NCI-H526 (cell line): Measurements from ENCODE around the gene LEKR1.

Source experiments
- DNase-seq, 2 experiments: peaks; one replicate each; lab custom pipeline; 2025; lab: John Stamatoyannopoulos, UW

Gene LEKR1

DNA sequence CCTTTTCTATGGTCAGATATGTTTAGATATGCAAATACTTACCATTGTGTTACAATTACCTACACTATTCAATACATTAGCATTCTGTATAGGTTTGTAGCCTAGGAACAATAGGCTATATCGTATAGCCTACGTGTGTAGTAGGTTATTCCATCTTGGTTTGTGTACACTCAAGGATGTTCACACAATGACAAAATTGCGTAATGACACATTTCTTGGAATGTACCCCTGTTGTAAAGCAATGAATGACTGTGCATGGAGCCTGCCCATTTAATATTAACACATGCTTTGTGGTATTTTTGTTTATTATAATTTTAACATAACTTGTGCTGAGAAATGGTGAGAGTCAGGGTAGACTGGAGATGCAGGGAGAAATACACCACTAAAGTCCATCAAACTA, 154.9 kb downstream of the LEKR1 start:
- no peak for DNase-seq

DNA sequence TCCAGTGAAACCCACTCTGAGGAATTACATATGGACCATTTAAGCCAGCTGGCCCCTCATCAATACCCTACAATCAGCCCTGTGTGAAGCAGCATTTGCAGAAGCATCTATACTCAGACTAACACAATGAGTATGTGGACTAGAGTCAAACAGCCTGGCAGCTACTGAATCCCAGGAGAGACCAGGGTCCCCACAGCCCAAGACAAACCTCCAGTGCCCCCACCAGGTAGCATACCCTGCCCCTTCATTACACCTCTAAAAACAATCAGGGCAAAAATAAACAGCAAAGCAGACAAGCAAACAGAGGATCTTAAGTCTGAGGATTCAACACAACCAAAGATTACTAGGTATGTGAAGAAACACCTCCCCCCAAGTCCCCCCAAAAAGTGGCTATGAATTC, 157.4 kb downstream of the LEKR1 start:
- no peak for DNase-seq

DNA sequence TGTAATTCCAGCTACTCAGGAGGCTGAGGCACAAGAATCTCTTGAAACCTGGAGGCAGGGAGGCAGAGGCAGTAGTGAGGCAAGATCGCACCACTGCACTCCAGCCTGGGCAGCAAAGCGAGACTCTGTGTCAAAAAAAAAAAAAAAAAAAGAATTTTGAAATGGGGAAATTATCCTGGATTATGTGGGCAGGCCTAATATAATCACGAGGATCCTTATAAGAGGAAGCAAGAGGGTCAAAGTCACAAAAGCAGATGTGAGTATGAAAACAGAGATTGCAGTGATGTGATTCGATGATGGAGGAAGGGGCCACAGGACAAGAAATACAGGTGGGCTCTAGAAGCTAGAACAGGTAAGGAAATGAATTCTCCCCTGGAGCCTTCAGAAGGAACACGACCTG, 159.6 kb downstream of the LEKR1 start:
- no peak for DNase-seq

DNA sequence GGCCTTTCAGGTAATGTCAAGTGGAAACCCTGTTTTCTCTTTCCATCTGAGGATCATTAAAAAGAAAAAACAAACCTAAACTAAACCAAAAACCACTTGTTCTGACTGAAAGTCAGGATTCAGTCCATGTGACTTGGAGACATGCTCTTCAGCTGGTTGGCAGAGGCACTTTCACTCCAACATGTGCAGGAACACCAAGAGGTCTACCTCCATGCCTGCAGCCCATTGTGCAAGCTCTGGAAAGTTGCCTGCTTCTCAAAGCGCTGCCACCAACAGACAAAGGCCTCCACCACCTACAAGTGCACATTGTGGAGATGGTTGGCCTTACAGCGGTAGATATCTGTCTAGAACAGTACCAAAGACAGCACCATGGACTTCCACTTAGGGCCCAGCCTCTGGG, 161.8 kb downstream of the LEKR1 start:
- DNase-seq: no peak

DNA sequence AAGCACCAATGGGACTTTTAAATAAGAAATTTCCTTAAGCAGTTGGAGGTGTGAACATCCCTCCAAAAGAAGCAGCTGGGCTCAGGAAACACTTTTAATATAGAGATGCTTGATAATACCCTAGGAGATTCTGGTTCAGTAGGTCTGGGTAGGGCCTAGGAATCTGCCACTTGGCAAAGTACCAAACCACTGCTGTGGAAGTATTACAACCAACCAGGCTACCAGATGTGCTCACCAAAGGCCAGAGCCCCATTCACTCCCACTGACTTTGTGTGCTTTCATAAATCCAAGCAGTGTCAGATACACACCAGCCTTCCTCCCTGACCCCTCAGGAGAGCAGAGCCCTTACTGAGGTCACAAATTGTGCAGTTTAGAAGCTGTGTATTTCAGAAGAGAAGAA, 171.2 kb downstream of the LEKR1 start:
- DNase-seq: no peak

DNA sequence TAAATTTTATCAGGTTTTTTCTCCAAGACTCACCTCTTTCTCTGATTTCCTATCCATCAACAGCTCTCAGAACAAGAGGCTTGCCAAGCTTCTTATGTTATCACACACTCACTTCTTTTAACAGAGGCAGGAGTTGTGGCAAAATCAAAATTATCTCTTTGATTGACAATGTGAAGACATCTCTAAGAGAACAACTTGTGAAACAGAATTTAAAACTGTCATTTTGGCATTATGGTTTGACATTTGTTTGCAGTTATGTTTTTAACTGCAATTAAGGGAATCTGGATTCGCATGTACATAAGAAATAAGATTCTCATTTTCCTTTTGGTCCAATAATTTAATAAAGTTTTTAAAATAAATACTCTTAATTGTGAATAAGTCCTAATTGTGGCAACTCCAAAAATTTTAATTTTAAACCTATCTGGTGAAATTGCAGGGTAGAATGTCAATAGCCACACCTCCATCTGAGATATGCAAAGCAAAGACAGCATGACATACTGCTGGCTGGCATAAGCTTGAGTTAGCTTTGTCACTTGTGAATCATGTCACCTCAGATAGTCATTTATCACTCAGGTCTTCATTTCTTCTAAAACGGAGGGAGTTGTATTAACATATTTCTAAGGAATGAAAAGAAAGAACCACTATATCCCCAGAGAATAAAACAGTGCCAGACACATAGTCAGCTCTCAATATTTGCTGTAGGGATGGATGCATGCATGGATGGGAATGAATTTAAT, 175.2 kb downstream of the LEKR1 start:
- DNase-seq: no peak

DNA sequence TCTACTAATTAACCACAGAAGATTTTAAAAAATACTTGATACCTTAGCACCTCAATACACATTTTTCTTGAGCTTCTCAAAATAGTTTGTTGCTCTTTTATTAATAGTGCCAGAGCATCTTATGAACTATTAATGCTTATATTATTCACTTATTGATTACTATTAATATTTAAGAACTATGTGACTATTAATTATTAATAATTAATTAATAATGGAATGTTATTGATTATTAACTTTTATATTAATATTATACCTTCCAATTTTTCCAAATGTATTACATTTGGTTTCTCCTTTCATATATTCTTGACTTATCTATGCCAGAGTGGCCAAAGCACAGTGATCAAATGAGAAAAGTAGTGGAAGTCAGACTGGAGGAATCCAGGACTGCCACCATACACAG, 195.5 kb downstream of the LEKR1 start:
- no peak for DNase-seq

DNA sequence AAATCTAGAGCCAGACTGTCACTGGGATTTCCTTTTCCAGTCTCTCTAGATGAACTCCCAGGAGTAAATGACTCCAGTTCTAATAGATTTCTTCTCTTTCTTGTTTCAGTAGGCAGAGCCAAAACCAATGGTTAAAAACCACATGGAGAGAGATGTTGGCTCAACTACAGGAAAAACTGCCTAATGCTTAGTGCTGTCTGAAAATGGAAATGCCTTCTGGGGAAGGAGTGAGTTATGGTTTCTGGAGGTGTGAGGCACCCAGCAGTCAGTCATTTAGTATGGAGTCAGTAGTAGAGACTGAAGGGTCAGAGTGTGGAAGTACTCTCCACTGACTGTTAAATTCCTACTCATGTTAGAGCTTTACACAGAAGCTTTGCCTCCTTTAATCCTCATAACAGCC, 197.1 kb downstream of the LEKR1 start:
- no peak for DNase-seq

DNA sequence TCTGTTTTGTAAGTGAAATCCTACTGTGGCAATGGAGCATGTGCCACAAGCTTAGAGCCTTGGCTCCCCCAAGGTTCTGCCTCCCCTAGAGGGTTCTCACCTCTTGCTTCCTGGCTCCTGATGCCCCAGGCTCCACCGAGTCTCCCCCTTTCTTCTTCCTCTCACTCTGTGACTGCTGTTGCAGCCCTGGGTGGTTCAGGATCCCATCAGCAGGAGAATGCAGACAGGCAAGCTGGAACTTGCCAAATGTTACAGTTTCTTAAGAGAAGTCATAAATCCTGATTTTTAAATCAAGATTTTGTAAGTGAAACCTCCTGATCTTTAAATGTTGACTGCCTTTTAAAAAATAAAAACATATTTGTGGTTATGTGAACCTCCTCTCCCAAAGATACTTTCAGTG, 199.9 kb downstream of the LEKR1 start:
- DNase-seq: no peak

DNA sequence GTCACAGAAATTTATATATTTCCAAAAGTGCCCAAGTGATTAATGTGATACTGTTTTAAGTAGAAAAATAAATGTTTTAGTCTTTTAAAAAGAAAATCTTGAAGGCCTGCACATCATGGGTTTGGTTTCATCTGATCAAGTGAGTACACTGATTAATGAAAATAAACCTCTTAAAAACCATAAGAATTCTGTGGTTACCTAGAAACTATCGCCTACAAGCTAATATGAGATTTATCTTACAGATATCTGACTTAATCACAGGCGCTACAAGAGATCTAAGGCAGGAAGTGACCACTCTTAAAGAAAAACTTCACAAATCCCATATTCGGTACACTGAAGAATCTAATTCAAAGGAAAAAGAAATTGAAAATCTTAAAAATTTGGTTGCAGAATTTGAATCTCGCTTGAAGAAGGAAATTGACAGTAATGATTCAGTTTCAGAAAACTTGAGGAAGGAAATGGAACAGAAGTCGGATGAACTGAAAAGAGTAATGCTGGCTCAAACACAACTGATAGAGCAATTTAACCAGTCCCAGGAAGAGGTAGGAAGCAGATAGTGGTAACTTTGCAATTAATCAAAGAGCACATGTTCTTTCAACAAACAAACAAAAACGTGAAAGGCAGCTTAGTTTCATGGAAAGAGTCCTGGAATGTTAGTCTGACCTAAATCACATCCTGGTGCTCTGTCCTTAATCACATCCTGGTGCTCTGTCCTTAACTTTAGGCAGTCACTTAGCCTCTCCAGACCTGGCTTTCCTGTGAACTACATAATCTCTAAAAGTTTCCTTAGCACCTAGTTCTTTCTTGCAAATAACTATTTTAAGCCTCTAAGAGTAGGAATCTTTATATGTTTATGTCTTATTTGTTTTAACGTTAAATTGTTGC, 201.9 kb downstream of the LEKR1 start:
- DNase-seq: no peak

DNA sequence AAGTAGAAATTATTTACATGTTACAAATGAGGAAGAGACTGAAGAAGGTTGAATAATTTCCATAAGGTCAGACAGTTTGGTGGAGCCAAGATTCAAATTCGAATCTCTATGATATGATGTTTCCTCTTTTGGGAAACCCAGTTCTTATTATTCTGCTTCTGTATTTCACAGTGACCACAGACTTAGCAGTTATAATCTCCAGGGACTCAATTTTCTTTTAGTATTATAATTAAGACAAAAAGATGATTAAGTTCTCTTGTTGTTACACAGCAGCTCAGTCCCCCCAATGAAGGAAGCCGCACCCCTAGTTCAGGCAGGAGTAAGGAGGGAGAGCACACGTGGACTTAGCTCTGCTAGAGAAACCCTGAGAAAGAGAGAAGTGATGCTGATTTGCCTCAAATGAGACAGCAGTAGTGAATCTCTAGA, 203.2 kb downstream of the LEKR1 start:
- DNase-seq: no peak

DNA sequence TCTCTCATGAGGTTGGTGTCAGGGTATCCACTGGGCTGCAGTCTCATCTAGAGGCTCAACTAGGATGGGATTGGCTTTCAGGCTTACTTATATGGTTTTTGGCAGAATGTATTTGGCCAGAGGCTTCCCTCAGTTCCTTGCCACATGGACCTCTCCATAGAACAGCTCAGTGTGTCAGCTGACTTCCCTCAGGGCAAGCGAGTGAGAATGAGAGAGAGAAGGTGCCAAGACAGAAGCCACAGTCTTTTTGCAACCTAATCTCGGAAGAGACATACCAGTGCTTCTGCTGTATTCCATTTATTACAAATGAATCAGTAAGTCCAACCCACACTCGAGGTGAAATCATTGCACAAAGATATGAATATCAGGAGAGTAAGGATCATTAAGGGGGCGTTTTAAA, 204.6 kb downstream of the LEKR1 start:
- no peak for DNase-seq

DNA sequence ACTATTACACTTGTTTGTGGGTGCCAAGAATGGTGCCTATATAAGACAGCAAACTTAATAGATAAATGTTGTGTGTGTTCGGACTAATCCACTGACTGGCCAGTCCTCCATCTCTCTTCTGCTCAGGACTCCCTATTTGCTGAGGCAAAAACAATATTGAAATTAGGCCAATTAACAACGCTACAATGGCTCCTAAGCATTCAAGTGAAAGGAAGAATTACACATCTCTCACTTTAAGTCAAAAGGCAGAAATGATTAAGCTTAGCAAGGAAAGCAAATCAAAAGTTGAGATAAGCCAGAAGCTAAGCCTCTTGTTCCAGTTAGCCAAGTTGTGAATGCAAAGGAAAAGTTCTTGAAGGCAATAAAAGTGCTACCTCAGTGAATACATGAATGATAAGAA, 206.8 kb downstream of the LEKR1 start:
- no peak for DNase-seq

DNA sequence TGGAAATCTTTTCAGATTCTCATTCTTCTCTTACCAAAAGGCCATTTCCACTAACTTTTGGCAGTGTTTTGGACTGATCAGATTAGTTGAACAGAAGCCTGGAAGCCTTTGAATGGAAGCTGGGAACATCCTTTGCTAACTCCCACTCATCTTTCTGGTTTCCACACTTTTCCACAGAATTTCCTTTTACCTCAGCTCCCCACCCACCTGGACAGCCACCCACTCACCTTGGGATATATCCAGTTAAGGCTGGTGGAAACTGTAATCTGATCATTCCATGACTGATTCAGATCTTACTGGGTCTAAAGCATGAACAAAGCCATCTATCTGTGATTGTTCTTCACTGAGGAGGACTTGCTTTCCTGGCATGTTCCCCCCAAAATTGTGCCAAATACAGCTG, 214.3 kb downstream of the LEKR1 start:
- DNase-seq: no peak

DNA sequence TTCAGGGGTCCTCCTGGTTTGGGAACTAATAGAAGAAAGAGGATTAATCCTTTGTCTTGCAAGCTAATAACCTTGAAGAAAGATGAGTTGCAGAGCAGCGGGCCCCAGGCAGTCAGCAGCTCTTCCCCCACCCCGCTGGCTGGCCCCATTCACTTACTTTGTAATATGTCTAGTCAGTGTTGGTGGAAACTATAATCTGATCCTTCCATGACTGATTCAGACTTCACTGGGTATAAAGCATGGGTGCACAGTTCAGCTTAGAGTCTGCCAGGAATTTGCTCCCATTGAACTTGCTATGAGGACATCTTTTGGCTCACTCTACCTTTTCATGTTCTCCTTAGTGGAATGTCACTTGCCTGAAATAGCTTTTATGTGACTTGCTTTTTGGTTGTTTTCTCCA, 216.1 kb downstream of the LEKR1 start:
- no peak for DNase-seq

DNA sequence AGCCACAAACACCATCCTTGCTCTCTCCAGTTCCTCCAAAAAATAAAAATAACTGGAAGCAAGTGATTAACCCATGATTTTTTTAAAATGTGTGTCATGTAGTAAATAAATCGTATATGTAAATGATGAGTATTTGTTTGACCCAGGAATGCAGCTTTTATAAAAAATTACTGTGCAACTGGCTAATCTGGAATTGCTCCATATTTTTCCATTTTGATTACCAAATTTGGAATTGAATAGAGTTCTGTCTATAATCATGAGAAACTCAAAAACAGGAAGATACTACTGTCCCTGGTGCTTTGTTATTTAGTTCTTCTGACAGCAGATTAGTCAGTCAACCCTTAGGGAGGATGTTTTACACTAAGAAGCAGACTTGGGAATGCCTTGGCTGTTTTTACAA, 217.6 kb downstream of the LEKR1 start:
- no peak for DNase-seq

DNA sequence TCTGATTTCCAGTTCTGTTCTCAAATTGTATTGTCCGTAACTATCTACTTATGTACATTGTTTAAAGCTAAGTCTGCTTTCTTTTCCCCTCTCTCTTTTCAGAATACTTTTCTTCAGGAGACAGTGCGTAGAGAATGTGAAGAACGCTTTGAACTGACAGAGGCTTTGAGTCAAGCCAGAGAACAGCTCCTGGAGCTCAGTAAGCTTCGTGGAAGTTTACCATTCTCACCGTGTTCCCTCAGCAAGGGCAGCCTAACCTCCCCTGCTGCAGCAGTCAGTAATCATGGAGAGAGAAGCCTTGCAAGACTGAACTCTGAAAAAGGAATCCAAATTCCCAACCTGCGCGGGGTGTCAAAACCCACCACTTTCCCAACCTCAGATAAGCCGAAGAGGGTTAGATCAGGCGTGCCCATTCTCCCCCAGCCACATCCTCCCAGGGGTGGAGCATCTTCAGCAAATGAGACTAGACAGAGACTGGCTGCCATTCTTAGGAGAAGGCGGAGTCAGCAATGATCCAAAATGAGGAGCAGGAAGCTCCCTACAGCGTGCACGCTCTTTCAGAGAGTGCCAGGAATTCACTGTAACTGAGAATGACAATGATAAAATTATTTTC, 219.2 kb downstream of the LEKR1 start:
- DNase-seq: no peak

DNA sequence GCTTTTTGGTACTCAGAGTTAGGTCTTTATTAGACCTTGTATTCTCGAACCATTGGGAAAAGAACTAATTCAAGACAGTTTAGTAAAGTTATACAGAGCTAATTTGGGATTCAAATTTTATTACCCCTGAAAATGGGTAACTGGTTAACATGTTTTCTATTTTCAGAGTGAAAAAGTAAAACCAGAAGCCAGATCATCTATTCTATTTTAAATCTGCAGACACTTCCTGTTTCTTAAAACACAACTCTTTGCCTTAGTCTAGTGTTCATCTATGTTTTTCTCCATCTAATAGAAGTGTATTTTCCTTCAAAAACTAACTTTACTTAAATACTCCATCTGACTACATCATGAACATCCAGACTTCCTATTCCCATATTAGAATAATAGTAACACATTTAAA, 220.4 kb downstream of the LEKR1 start:
- DNase-seq: no peak

DNA sequence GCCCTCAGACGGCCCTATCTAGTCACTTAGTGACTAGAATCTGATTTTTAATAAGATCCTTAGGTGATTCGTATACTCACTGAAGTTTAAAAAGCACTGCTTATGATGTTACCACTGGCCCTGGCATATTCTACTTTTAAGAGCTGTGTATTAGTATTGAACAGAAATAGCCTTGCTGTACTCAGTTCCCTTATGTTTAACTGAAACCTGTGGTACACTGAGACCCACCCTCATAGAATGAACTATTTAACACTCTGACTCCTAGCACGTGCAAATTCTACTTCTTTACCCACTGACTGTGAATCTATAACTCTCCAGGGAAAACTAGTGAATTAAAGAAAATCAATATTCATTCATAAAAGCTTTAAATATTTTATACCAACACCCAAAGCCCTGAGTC, 224.9 kb downstream of the LEKR1 start:
- no peak for DNase-seq

DNA sequence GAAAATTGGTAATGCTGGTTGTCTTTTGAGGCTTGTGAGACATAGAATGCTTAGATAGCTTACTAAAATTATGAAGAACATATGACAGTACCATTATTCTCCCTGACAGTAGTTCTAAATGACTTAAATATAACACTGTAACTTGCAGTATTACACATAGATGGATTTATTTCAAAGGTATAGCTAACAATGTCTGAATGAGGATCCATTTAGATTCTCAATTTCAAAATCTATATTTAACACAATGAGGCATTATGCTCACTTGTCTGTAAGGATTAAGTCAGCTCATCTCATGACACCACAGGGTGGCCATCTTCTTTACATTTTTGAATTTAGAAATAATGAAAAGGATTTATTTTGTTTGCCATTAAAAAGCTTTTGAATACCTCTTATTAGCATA, 225.4 kb downstream of the LEKR1 start:
- DNase-seq: no peak

DNA sequence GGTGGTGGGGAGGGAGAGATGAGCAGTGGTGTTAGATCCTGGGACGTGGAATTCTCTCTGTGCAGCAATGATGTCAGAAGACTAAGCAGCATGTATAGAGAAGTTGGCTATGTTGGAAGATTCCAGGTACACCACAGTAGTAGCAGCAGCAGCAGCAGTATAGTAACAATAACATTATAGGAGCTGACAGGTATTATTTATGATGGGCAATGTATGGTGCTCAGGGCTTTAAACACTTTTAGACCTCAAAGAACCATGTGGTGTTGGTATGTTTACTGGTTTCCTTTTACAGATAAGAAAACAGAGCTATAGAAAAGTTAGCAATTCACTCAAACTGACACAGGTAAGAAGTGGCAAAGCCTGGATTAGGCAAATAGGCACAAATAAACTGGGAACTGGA, 229.9 kb downstream of the LEKR1 start:
- DNase-seq: no peak

DNA sequence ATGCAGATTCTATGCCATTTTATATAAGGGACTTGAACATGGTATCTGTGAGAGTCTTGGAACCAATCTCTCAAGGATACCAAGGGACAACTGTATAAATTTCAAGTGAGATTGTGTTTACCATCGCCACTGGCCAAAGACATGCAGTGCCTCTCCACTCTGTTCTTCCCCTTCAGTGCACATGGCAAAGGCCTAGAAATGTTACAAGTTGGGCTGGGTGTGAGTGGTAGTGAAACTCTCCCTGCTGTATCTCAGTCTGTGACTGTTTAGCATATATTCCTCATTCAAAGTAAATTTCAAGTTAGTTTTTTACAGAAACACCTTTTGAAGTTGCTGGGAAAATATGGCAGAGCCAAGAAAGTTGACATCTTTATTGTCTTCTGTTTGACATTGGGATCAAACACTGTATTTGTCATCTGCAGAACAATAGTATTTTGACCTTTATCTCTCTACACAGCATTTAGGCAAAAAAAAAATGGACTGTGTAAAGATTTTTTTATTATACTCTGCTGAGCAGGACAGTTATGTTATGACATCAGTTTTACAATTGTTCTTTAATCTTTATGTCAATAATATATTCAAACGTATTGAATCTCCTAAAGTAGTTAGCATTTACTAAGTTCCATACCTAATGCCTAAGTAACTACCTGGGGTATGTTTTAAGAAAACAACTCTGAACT, 232.4 kb downstream of the LEKR1 start:
- no peak for DNase-seq

DNA sequence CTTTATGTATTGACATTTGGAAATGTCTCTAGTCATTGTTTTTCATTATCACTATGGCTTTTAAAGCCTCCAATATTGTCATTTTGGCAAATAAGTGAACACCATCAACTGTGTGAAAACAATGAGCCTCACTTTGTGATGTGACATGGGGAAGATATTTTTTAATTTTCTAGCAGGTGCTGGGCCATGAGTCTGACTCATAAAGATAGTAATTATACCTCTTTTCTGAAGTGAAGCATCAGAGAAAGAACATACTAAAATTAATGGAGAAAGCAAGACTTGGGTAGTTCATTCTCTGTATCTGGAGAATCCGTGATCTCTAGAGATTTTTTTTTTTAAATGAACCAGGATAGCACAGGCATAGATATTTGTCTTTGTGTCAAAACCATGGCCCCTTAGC, 233.0 kb downstream of the LEKR1 start:
- DNase-seq: no peak
